GM18867 (cell line): ENCODE results near the gene MAP4K3.
"Not testable (repeated sequence)": the region's sequence is repeated elsewhere in the genome, so short reads cannot be mapped to it uniquely, and the experiment has no call there.

Source experiments
- ATAC-seq: cut with Tn5 transposase; IDR thresholded peaks from one replicate; pipeline ENCODE4 v1.9.1; 2021; ENCODE audit warnings: mild to moderate bottlenecking, moderate library complexity; ENCODE audit not compliant: unreplicated experiment

MAP4K3 gene

GRCh38 chr2:39411181-39411944 lies 25.7 kb downstream of the MAP4K3 start:
- no peak for ATAC-seq

- no peak for ATAC-seq
These were observed 27.2 kb downstream of the MAP4K3 start for GRCh38 chr2:39409697-39410389.

- peak; percentile 79 for ATAC-seq
These were observed 28.5 kb downstream of the MAP4K3 start for GRCh38 chr2:39408351-39409136.

GRCh38 chr2:39407516-39408296 lies 29.4 kb downstream of the MAP4K3 start:
- ATAC-seq = no peak

GRCh38 chr2:39405364-39405763 lies 31.7 kb downstream of the MAP4K3 start:
- no peak for ATAC-seq

GRCh38 chr2:39403311-39403710 lies 33.8 kb downstream of the MAP4K3 start:
- no peak for ATAC-seq

GRCh38 chr2:39401319-39401718 lies 35.8 kb downstream of the MAP4K3 start:
- no peak for ATAC-seq

- no peak for ATAC-seq
These were observed 37.5 kb downstream of the MAP4K3 start for GRCh38 chr2:39399570-39399969.

GRCh38 chr2:39395313-39395712 lies 41.8 kb downstream of the MAP4K3 start:
- no peak for ATAC-seq

GRCh38 chr2:39394516-39394961 lies 42.5 kb downstream of the MAP4K3 start:
- ATAC-seq = no peak

- ATAC-seq = no peak
These were observed 44.4 kb downstream of the MAP4K3 start for GRCh38 chr2:39392672-39393071.

- no peak for ATAC-seq
These were observed 46.9 kb downstream of the MAP4K3 start for GRCh38 chr2:39390216-39390615.

GRCh38 chr2:39386064-39386463 lies 51.0 kb downstream of the MAP4K3 start:
- no peak for ATAC-seq

GRCh38 chr2:39385172-39385571 lies 51.9 kb downstream of the MAP4K3 start:
- ATAC-seq = no peak

- not testable (repeated sequence) for ATAC-seq
These were observed 53.0 kb downstream of the MAP4K3 start for GRCh38 chr2:39384071-39384470.

GRCh38 chr2:39383146-39383545 lies 53.9 kb downstream of the MAP4K3 start:
- no peak for ATAC-seq

GRCh38 chr2:39381653-39382052 lies 55.4 kb downstream of the MAP4K3 start:
- no peak for ATAC-seq

GRCh38 chr2:39380525-39381150 lies 56.4 kb downstream of the MAP4K3 start:
- ATAC-seq = no peak

GRCh38 chr2:39379643-39380524 lies 57.2 kb downstream of the MAP4K3 start:
- peak; percentile 76 for ATAC-seq
